Choroid plexus epithelial cell (primary cell): ENCODE data around the gene IRF5.

Experiments used
- DNase-seq: peaks from one replicate; pipeline ENCODE4 v3.0.0-alpha.2; 2010; ENCODE audit warnings: low read depth
- H3K4me3 ChIP-seq: 2 replicates; pipeline ENCODE4 v1.5.1; 2011; ENCODE audit warnings: low read depth, mild to moderate bottlenecking, control low read depth, low read length, moderate library complexity
- CTCF ChIP-seq: conservative IDR thresholded peaks from 2 replicates; pipeline ENCODE4 v1.5.1; 2011; ENCODE audit warnings: low read depth, mild to moderate bottlenecking, control low read depth, inconsistent platforms, low read length, moderate library complexity

Gene IRF5

GRCh38 chr7:128937647-128938543 is at the start of gene IRF5:
Gene IRF5 (plus strand): TSS chr7:128937927. CDS start chr7:128942082, 4,155 bp downstream.
- H3K4me3 ChIP-seq = peak within 1 kb of the TSS; percentile 36
- DNase-seq = no peak
- TF ChIP-seq CTCF = no peak

GRCh38 chr7:128888039-128888755 is 49.5 kb upstream of the IRF5 start:
- DNase-seq = no peak
- H3K4me3 ChIP-seq = no peak overlapping the region
- no peak for TF ChIP-seq CTCF

GRCh38 chr7:128888756-128889095 is 49.0 kb upstream of the IRF5 start:
- no peak for TF ChIP-seq CTCF
- DNase-seq = no peak
- no peak overlapping the region for H3K4me3 ChIP-seq

GRCh38 chr7:128889121-128889520 is 48.6 kb upstream of the IRF5 start:
- no peak for DNase-seq
- TF ChIP-seq CTCF = no peak

GRCh38 chr7:128890306-128891109 is 47.2 kb upstream of the IRF5 start:
- TF ChIP-seq CTCF = no peak
- H3K4me3 ChIP-seq = no peak overlapping the region
- no peak for DNase-seq

More at GRCh38 chr7:128889121-128889520, 48.6 kb upstream of the IRF5 start:
- H3K4me3 ChIP-seq = no peak overlapping the region

GRCh38 chr7:128891110-128891941 is 46.4 kb upstream of the IRF5 start:
- no peak overlapping the region for H3K4me3 ChIP-seq
- no peak for DNase-seq
- no peak for TF ChIP-seq CTCF
